Suprapubic skin (tissue), 4 donors: Measurements from ENCODE around the gene MKRN3. TPM values are rescaled to one million over a fixed set of nuclear protein-coding genes. Genes with fewer than 3 reads are reported as not detected.

Experiments used
- DNase-seq, 2 donors: peaks; one replicate each; pipeline ENCODE4 v3.0.0-alpha.2; 2019; ENCODE audit warnings: low spot score in 2 of 2
- H3K27ac ChIP-seq: fragments of 200-600 bp; sonication (generic); one replicate; pipeline ENCODE4 v1.5.1; 2019
- H3K27me3 ChIP-seq: fragments of 200-600 bp; sonication (generic); one replicate; pipeline ENCODE4 v1.5.1; 2019
- H3K36me3 ChIP-seq: fragments of 200-600 bp; sonication (generic); one replicate; pipeline ENCODE4 v1.5.1; 2019
- H3K4me1 ChIP-seq: fragments of 200-600 bp; sonication (generic); one replicate; pipeline ENCODE4 v1.5.1; 2019
- H3K4me3 ChIP-seq: fragments of 200-600 bp; sonication (generic); one replicate; pipeline ENCODE4 v1.5.1; 2019; ENCODE audit warnings: mild to moderate bottlenecking
- H3K9me3 ChIP-seq: fragments of 200-600 bp; sonication (generic); one replicate; pipeline ENCODE4 v1.5.1; 2019
- EP300 ChIP-seq: sonication (generic); formaldehyde crosslinking; IDR thresholded peaks from one replicate; pipeline ENCODE4 v1.6.1; 2017; ENCODE audit warnings: antibody characterized with exemption
- POLR2A ChIP-seq, 2 donors: fragments of 450-650 bp; IDR thresholded peaks; one replicate each; pipeline ENCODE4 v1.6.1; 2017; ENCODE audit warnings: antibody characterized with exemption in 2 of 2, mild to moderate bottlenecking in 2 of 2, moderate library complexity in 2 of 2
- POLR2AphosphoS5 ChIP-seq, 3 donors: sonication (generic); formaldehyde crosslinking; IDR thresholded peaks; one replicate each; pipeline ENCODE4 v1.6.1; 2017; ENCODE audit warnings: antibody characterized with exemption in 3 of 3
- WGBS: methylation state at CpG from one replicate; pipeline ENCODE4 v1.1.5; 2018; 5-methylcytosine and 5-hydroxymethylcytosine counted together
- total RNA-seq, 4 donors: library from RNA; depleted of rRNA; stranded (reverse); fragments of >200 nt; gene quantifications; one replicate each; pipeline ENCODE4 v1.1.0, GENCODE V29; 2016
- TF ChIP-seq, protein P1 (sequence below), 2 donors: fragments of 200-600 bp in 1 of 2; fragments of 450-650 bp in 1 of 2; sonication (generic) in 1 of 2; IDR thresholded peaks; one replicate each; pipeline ENCODE4 v1.5.1; 2016 to 2019; ENCODE audit warnings: antibody characterized with exemption in 2 of 2, mild to moderate bottlenecking in 1 of 2, moderate library complexity in 1 of 2

The MKRN3 gene
- total RNA-seq, 4 donors from 2014 or later = 0.55 to 1.2 TPM; not detected in 2

DNA sequence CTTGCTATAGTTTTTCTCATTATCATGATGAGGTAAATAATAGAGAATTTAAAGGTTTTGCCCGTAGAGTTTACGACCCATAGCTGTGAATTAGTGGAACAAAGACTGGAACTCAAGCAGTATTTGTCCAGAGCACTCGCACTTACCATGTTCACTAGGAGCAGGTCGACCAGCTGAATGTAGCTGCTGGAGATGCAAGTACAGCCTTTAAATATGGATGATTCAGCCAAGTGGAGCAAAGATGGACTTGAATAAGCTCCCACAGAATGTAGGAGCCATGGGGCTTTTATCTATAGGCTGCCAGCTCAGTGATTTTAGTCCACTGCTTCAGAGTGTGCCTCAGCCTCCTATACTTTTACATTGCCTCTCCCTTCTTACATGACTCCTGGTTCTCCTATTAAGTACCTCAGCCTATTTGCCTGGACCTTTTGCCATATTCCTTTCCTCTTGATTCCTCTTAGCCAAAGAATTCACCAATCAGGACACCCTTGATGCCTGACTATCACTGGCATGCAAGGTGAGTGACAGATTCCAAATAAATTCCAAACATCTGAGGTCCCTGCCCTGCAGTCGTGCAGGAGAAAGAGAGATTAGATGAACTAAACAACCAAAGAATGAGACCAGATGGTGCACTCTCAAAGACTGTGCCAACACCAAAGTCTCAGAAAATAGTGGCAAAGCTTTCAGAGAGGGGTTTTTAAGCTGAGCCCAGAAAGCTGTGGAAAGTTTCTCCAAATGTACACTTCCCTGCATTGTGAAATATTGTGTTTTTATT lies 3.9 kb downstream of the MKRN3 start:
- H3K4me3 ChIP-seq = no peak overlapping the region
- TF ChIP-seq POLR2A (IDR thresholded peaks at IDR 0.05) (no peak), EP300 (no peak), POLR2AphosphoS5 (IDR thresholded peaks at IDR 0.05) (no peak)
- TF ChIP-seq, protein P1, sequence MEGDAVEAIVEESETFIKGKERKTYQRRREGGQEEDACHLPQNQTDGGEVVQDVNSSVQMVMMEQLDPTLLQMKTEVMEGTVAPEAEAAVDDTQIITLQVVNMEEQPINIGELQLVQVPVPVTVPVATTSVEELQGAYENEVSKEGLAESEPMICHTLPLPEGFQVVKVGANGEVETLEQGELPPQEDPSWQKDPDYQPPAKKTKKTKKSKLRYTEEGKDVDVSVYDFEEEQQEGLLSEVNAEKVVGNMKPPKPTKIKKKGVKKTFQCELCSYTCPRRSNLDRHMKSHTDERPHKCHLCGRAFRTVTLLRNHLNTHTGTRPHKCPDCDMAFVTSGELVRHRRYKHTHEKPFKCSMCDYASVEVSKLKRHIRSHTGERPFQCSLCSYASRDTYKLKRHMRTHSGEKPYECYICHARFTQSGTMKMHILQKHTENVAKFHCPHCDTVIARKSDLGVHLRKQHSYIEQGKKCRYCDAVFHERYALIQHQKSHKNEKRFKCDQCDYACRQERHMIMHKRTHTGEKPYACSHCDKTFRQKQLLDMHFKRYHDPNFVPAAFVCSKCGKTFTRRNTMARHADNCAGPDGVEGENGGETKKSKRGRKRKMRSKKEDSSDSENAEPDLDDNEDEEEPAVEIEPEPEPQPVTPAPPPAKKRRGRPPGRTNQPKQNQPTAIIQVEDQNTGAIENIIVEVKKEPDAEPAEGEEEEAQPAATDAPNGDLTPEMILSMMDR (IDR thresholded peaks at IDR 0.05) = no peak
- no peak for DNase-seq
- H3K9me3 ChIP-seq = no peaks in the 10 kb centered on the region
- no peaks in the 10 kb centered on the region for H3K36me3 ChIP-seq
- H3K4me1 ChIP-seq = no peaks in the 10 kb centered on the region
- WGBS = 55% methylated on average over 5 of the region's 5 CpGs
- H3K27me3 ChIP-seq = no peaks in the 10 kb centered on the region
- H3K27ac ChIP-seq = no peak overlapping the region

DNA sequence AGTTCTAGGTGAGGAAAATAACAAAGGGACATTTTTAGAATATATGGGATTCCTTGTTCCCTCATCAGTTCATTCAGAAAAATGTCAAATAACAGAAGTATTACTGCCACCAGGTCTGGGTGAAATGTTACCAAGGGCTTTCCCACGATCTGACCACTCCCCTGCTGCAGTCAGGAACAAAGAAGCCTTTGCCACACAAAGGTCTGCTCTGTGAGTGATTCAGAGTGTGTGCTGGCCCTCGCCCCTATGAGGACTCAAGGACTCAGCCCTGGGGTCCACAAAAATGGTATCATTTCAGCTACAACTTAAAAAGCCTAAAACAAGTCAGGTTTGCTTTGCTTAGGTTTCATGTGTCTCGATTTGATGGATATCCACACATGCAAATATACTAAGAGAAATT lies 5.0 kb downstream of the MKRN3 start:
- 20% methylated on average over 3 of the region's 3 CpGs for WGBS
- no peaks in the 10 kb centered on the region for H3K27me3 ChIP-seq
- no peak for DNase-seq
- no peak overlapping the region for H3K27ac ChIP-seq
- TF ChIP-seq EP300 (no peak), POLR2A (IDR thresholded peaks at IDR 0.05) (no peak), POLR2AphosphoS5 (IDR thresholded peaks at IDR 0.05) (no peak)
- TF ChIP-seq, protein P1 (IDR thresholded peaks at IDR 0.05) = no peak
- H3K4me1 ChIP-seq = no peaks in the 10 kb centered on the region
- no peaks in the 10 kb centered on the region for H3K9me3 ChIP-seq
- no peaks in the 10 kb centered on the region for H3K36me3 ChIP-seq
- no peak overlapping the region for H3K4me3 ChIP-seq

DNA sequence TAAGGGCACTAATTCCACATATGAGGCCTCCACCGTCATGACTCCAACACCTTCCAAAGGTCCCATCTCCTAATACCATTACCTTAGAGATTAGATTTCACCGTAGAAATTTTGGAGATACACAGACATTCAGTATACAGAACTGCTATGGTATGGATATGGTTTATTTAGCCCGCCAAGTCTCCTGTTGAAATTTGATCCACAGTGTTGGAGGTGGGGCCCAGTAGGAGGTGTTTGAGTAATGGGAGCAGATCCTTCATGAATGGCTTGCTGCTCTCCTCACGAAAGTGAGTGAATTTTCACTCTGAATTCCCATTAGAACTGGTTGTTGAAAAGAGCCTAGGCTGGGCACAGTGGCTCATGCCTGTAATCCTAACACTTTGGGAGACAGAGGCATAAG lies 7.4 kb downstream of the MKRN3 start:
- DNase-seq = no peak
- 68% methylated on average over 4 of the region's 4 CpGs for WGBS
- Histone ChIP-seq H3K27me3 (no peaks in the 10 kb centered on the region), H3K4me3 (no peak overlapping the region), H3K9me3 (no peaks in the 10 kb centered on the region), H3K36me3 (no peaks in the 10 kb centered on the region), H3K27ac (no peak overlapping the region), H3K4me1 (no peaks in the 10 kb centered on the region)
- TF ChIP-seq POLR2AphosphoS5 (IDR thresholded peaks at IDR 0.05) (no peak), EP300 (no peak), POLR2A (IDR thresholded peaks at IDR 0.05) (no peak)
- TF ChIP-seq, protein P1 (IDR thresholded peaks at IDR 0.05) = no peak

DNA sequence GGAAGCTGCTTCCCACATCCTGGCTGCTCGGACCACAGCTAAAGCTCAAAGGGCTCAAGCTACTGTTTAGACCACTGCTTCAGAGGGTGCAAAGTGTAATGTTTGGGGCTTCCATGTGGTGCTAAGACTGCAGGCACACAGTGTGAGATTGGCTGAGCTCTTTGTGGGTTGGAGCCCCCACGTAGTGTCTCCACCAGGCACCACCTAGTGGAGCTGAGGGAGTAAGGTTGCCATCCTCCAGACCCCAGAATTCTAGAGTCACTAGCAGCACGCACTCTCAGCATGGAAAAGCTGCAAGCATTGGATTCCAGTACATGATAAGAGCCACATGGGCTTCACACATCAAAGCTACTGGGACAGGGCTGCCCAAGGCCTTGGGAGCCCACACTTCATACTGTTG lies 9.3 kb downstream of the MKRN3 start:
- Histone ChIP-seq H3K36me3 (no peaks in the 10 kb centered on the region), H3K27me3 (no peaks in the 10 kb centered on the region), H3K4me3 (no peak overlapping the region), H3K9me3 (no peaks in the 10 kb centered on the region), H3K4me1 (no peaks in the 10 kb centered on the region), H3K27ac (no peak overlapping the region)
- DNase-seq = no peak
- WGBS = 43% methylated on average over 3 of the region's 3 CpGs
- TF ChIP-seq POLR2AphosphoS5 (IDR thresholded peaks at IDR 0.05) (no peak), POLR2A (IDR thresholded peaks at IDR 0.05) (no peak), EP300 (no peak)
- TF ChIP-seq, protein P1 (IDR thresholded peaks at IDR 0.05) = no peak

DNA sequence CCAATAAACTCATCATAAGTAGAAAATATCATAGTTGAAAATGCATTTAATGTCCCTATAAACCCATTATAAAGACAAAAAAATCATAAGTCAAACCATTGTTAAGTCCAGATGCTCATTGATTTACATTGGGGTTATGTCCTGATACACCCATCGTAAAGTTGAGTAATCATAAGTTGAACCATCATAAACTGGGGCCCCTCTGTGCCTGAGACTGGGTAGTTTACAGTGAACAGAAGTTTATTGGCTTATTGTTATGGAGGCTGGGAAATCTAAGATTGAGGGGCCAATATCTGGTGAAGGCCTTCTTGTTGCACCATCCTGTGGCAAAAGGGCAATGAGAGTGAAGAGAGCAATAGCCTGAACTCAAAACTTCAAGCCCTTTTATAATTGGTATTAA lies 10.6 kb downstream of the MKRN3 start:
- WGBS = 75% methylated on average over 1 of the region's 1 CpG
- TF ChIP-seq, protein P1 (IDR thresholded peaks at IDR 0.05) = no peak
- no peak for TF ChIP-seq POLR2A (IDR thresholded peaks at IDR 0.05)
- no peak for TF ChIP-seq POLR2AphosphoS5 (IDR thresholded peaks at IDR 0.05)
- no peak for TF ChIP-seq EP300
- DNase-seq = no peak
- Histone ChIP-seq H3K36me3 (no peaks in the 10 kb centered on the region), H3K4me1 (no peaks in the 10 kb centered on the region), H3K4me3 (no peak overlapping the region), H3K27me3 (no peaks in the 10 kb centered on the region), H3K9me3 (no peaks in the 10 kb centered on the region), H3K27ac (no peak overlapping the region)
